Sigmoid colon (tissue), 4 donors: ENCODE measurements around the gene KCNQ1OT1.

ENCODE experiments used
- EP300 ChIP-seq, 4 donors: sonication (generic); formaldehyde crosslinking; IDR thresholded peaks; one replicate each; pipeline ENCODE4 v1.6.1; 2017; ENCODE audit warnings: antibody characterized with exemption in 4 of 4
- POLR2A ChIP-seq, 2 donors: fragments of 450-650 bp; IDR thresholded peaks; one replicate each; pipeline ENCODE4 v1.6.1; 2016; ENCODE audit warnings: antibody characterized with exemption in 2 of 2, mild to moderate bottlenecking in 2 of 2, moderate library complexity in 2 of 2

GRCh38 chr11:2743427-2744110, 43.8 kb upstream of the KCNQ1OT1 start:
- TF ChIP-seq POLR2A (IDR thresholded peaks at IDR 0.05): no peak
- TF ChIP-seq EP300 (IDR thresholded peaks at IDR 0.05): no peak
